Transverse colon (tissue), 4 donors: ENCODE data around the gene ZNF77. TPM values are rescaled to one million over a fixed set of nuclear protein-coding genes. Genes with fewer than 3 reads are reported as not detected.
"Not testable (repeated sequence)": the region's sequence is repeated elsewhere in the genome, so short reads cannot be mapped to it uniquely, and the experiment has no call there.

Source experiments
- DNase-seq: peaks from one replicate; pipeline ENCODE4 v3.0.0-alpha.2; 2019
- H3K27ac ChIP-seq, 4 donors: fragments of 200-600 bp; sonication (generic); 2 replicates each; pipeline ENCODE4 v1.5.1; 2016 to 2018; ENCODE audit warnings: inconsistent platforms in 4 of 4
- H3K27me3 ChIP-seq: fragments of 200-600 bp; sonication (generic); 2 replicates; pipeline ENCODE4 v1.5.1; 2017; ENCODE audit warnings: inconsistent platforms
- H3K36me3 ChIP-seq, 4 donors: fragments of 200-600 bp; sonication (generic); 2 replicates each; pipeline ENCODE4 v1.5.1; 2017 to 2019; ENCODE audit warnings: inconsistent platforms in 4 of 4
- H3K4me1 ChIP-seq, 4 donors: fragments of 200-600 bp; sonication (generic); 2 replicates each; pipeline ENCODE4 v1.5.1; 2017 to 2020; ENCODE audit warnings: inconsistent platforms in 4 of 4
- H3K4me3 ChIP-seq, 4 donors: fragments of 200-600 bp; sonication (generic); 1 replicate in 1 of 4; 2 replicates in 3 of 4; pipeline versions ENCODE4 v1.5.1 to v1.6.1; 2017 to 2019; ENCODE audit warnings: inconsistent platforms in 4 of 4
- H3K9me3 ChIP-seq, 2 donors: fragments of 200-600 bp; sonication (generic); 2 replicates each; pipeline ENCODE4 v1.5.1; 2017 to 2019; ENCODE audit warnings: inconsistent platforms in 2 of 2
- CTCF ChIP-seq, 5 experiments: fragments of 200-600 bp in 3 of 5; fragments of 450-650 bp in 2 of 5; sonication (generic) in 3 of 5; IDR thresholded peaks; 1 replicate in 2 of 5; 2 replicates in 3 of 5; pipeline ENCODE4 v1.5.1; 2016 to 2017; ENCODE audit warnings: antibody characterized with exemption in 5 of 5, inconsistent platforms in 3 of 5, mild to moderate bottlenecking in 2 of 5, moderate library complexity in 1 of 5
- EP300 ChIP-seq: sonication (generic); formaldehyde crosslinking; IDR thresholded peaks from one replicate; pipeline ENCODE4 v1.6.1; 2017; ENCODE audit warnings: antibody characterized with exemption, low read depth
- POLR2A ChIP-seq: fragments of 450-650 bp; IDR thresholded peaks from one replicate; pipeline ENCODE4 v1.6.1; 2016; ENCODE audit warnings: antibody characterized with exemption, mild to moderate bottlenecking, moderate library complexity
- POLR2AphosphoS5 ChIP-seq, 3 donors: sonication (generic); formaldehyde crosslinking; IDR thresholded peaks; one replicate each; pipeline ENCODE4 v1.6.1; 2016; ENCODE audit warnings: antibody characterized with exemption in 3 of 3
- WGBS, 2 donors: methylation state at CpG; one replicate each; pipeline ENCODE4 v1.1.5; 2018; ENCODE audit warnings: low coverage in 1 of 2; 5-methylcytosine and 5-hydroxymethylcytosine counted together
- in situ Hi-C, 4 donors: fragments of 200-750 bp; cut with MboI; loops; one replicate each; pipeline versions ENCODE4 v1.15.0 to v1.15.1; 2017; ENCODE audit warnings: low sequenced_read_pairs in 3 of 4, low pct_ligation_motif_present in 1 of 4, low pct_unique_long_range_greater_than_20kb in 1 of 4
- intact Hi-C: fragments of 100-400 bp; cut with DNase I; formaldehyde crosslinking; loops from one replicate; pipeline ENCODE4 v1.15.1; 2023; ENCODE audit warnings: low total_unique reads
- total RNA-seq, 4 donors: library from RNA; depleted of rRNA; stranded (reverse); fragments of >200 nt; gene quantifications; one replicate each; pipeline ENCODE4 v1.1.0, GENCODE V29; 2016

ZNF77 gene
- total RNA-seq, 4 donors from 2014 or later = 4.2 to 9.3 (median 5.1) TPM; not detected in 1

- intact Hi-C loops = no loop called here
- Histone ChIP-seq H3K9me3 (no peaks in the 10 kb centered on the region), H3K27me3 (no peaks in the 10 kb centered on the region), H3K4me3 (peak overlapping the region; percentile 49 to 94 (median 84)), H3K4me1 (peaks cover 4 to 24% (median 23%) of the 10 kb centered on the region in 4 donors), H3K27ac (peak overlapping the region; percentile 92 to 95 (median 94)), H3K36me3 (no peaks in the 10 kb centered on the region)
- WGBS, 2 donors = 44 to 71% methylated on average over 6 to 17 of the region's 17 CpGs
- DNase-seq = no peak
- in situ Hi-C loops = no loop called here
- no peak for TF ChIP-seq POLR2A
- no peak for TF ChIP-seq POLR2AphosphoS5 (IDR thresholded peaks at IDR 0.05)
Measured at GRCh38 chr19:2945575-2946184, 909 bp upstream of the ZNF77 start.

DNA sequence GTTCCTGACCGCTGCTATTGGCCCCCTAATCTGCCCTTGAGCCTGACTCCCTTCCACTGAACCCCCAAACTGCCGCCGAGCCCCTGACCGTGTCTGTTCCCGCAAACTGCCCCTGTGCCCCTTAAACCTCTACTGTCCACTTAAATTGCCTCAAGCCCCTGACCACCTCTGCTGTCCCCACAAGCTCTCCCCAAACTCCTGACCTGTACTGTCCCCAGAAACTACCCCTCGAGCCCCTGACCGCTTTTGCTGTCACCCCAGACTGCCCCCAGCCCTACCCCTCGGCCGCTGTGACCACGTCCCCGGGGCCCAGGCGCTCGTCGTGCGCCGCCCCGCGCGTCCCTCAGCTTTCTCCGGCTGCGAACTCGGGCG is 382 bp downstream of the ZNF77 start:
- TF ChIP-seq POLR2A = no peak
- no peak for TF ChIP-seq CTCF (IDR thresholded peaks at IDR 0.05)
- TF ChIP-seq POLR2AphosphoS5 (IDR thresholded peaks at IDR 0.05) = no peak
- TF ChIP-seq EP300 = no peak
- H3K36me3 ChIP-seq = no peaks in the 10 kb centered on the region
- no peaks in the 10 kb centered on the region for H3K27me3 ChIP-seq
- H3K4me1 ChIP-seq = peaks cover under 1 to 20% (median 18%) of the 10 kb centered on the region in 4 donors
- H3K27ac ChIP-seq = peak overlapping the region; percentile 92 to 95 (median 94)
- intact Hi-C loops = no loop called here
- WGBS, 2 donors = 0 to 2% methylated on average over 1 to 21 of the region's 23 CpGs
- in situ Hi-C loops = no loop called here
- peak overlapping the region; percentile 80 to 94 (median 88) for H3K4me3 ChIP-seq
- no peak for DNase-seq
- no peaks in the 10 kb centered on the region for H3K9me3 ChIP-seq

DNA sequence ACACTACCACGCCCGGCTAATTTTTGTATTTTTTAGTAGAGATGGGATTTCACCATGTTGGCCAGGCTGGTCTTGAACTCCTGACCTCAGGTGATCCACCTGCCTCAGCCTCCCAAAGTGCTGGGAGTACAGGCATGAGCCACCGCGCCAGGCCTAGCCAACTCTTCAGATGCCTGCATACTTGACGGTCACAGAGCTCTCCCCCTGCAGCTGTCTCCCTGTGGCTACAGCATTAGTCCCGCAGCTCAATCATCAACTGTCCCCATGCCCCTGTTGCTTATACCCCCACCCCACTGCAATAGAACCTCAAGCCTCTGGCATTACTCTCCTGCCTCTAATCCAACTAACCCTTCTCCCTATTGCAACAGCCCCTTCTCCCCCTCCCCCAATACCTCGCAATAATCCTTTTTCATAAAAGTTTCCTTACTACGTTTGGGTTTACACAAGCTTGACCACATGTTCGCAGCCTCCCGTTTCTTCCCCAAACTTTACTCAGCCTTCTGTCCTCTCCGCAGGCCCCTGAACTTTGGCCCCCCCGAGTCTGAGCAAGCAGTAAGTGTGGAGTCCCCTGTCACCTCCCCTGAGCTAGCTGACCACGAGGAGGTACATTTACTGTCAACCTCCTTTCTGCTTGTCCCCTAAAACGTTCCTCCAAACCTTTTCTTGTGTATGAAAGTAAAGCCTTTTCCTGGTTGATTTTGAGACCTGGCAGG is 1.7 kb downstream of the ZNF77 start:
- Histone ChIP-seq H3K27ac (no peak overlapping the region), H3K4me1 (peaks cover 0 to 14% (median 12%) of the 10 kb centered on the region in 4 donors), H3K9me3 (no peaks in the 10 kb centered on the region), H3K27me3 (no peaks in the 10 kb centered on the region), H3K36me3 (no peaks in the 10 kb centered on the region), H3K4me3 (no peak overlapping the region)
- intact Hi-C loops (no loop called here), in situ Hi-C loops (no loop called here)
- no peak for TF ChIP-seq POLR2AphosphoS5 (IDR thresholded peaks at IDR 0.05)
- no peak for TF ChIP-seq EP300
- TF ChIP-seq CTCF (IDR thresholded peaks at IDR 0.05) = no peak
- no peak for TF ChIP-seq POLR2A
- DNase-seq = no peak
- 66 to 90% methylated on average over 2 to 14 of the region's 14 CpGs for whole genome bisulfite sequencing, 2 donors

GRCh38 chr19:2935863-2936262 is 8.9 kb downstream of the ZNF77 start:
- H3K4me1 ChIP-seq, intact Hi-C loops, H3K27me3 ChIP-seq, H3K4me3 ChIP-seq, H3K27ac ChIP-seq, in situ Hi-C loops, DNase-seq: not testable (repeated sequence)
- peaks cover 2 to 46% (median 21%) of the 10 kb centered on the region in 4 donors for H3K36me3 ChIP-seq
- 94 to 100% methylated on average over 4 of the region's 4 CpGs for WGBS, 2 donors
- peaks cover 22 to 29% of the 10 kb centered on the region in 2 donors for H3K9me3 ChIP-seq

GRCh38 chr19:2933490-2933910 is 11.3 kb downstream of the ZNF77 start:
- in situ Hi-C loops = no loop called here
- H3K4me3 ChIP-seq = no peak overlapping the region
- H3K36me3 ChIP-seq = peaks cover 2 to 46% (median 21%) of the 10 kb centered on the region in 4 donors
- TF ChIP-seq CTCF (IDR thresholded peaks at IDR 0.05) = no peak
- no peak for TF ChIP-seq EP300
- TF ChIP-seq POLR2AphosphoS5 (IDR thresholded peaks at IDR 0.05) = no peak
- TF ChIP-seq POLR2A = no peak
- no peak overlapping the region for H3K27ac ChIP-seq
- H3K27me3 ChIP-seq = no peaks in the 10 kb centered on the region
- peaks cover 22 to 29% of the 10 kb centered on the region in 2 donors for H3K9me3 ChIP-seq
- no peaks in the 10 kb centered on the region for H3K4me1 ChIP-seq
- no peak for DNase-seq
- WGBS, 2 donors = 96% methylated on average over 5 to 18 of the region's 18 CpGs
- intact Hi-C loops = no loop called here
